Neural cell (in vitro differentiated cells): ENCODE data around the gene ITM2B. TPM values are rescaled to one million over a fixed set of nuclear protein-coding genes. Genes with fewer than 3 reads are reported as not detected.
"Not testable (repeated sequence)": the region's sequence is repeated elsewhere in the genome, so short reads cannot be mapped to it uniquely, and the experiment has no call there.

Source experiments
- H2AFZ ChIP-seq: fragments of 200-600, 300-800 bp; sonication (generic), shearing (Covaris generic); 2 replicates; pipeline ENCODE4 v1.6.0; 2014; ENCODE audit warnings: low read depth, mild to moderate bottlenecking, antibody characterized with exemption, low read length, moderate library complexity
- H3F3A ChIP-seq: fragments of 200-600 bp; shearing (Covaris generic); 2 replicates; pipeline ENCODE4 v1.6.1; 2016; ENCODE audit warnings: mild to moderate bottlenecking, moderate library complexity, mixed read lengths, antibody characterized with exemption, low read length; ENCODE audit not compliant: insufficient read depth, poor library complexity, severe bottlenecking
- H3K27ac ChIP-seq: fragments of 200-600, 300-800 bp; sonication (generic), shearing (Covaris generic); 2 replicates; pipeline ENCODE4 v1.5.1; 2014; ENCODE audit warnings: mild to moderate bottlenecking, low read length, moderate library complexity
- H3K27me3 ChIP-seq: fragments of 300-800, 200-600 bp; sonication (generic), shearing (Covaris generic); 2 replicates; pipeline ENCODE4 v1.6.0; 2014; ENCODE audit warnings: mild to moderate bottlenecking, low read depth, low read length, moderate library complexity; ENCODE audit not compliant: insufficient read depth
- H3K36me3 ChIP-seq: fragments of 300-800, 200-600 bp; sonication (generic), shearing (Covaris generic); 2 replicates; pipeline ENCODE4 v1.5.1; 2014; ENCODE audit warnings: mild to moderate bottlenecking, antibody characterized with exemption, low read length, moderate library complexity; ENCODE audit not compliant: insufficient read depth
- H3K4me2 ChIP-seq: fragments of 300-800, 200-600 bp; sonication (generic), shearing (Covaris generic); 2 replicates; pipeline ENCODE4 v1.6.0; 2014; ENCODE audit warnings: mild to moderate bottlenecking, low read length
- H3K4me3 ChIP-seq: fragments of 300-800, 200-600 bp; sonication (generic), shearing (Covaris generic); 2 replicates; pipeline ENCODE4 v1.5.1; 2014; ENCODE audit warnings: mild to moderate bottlenecking, low read length, moderate library complexity
- H3K79me2 ChIP-seq: fragments of 200-600 bp; shearing (Covaris generic); replicated peaks from 2 replicates; pipeline ENCODE4 v1.6.0; 2014; ENCODE audit warnings: mild to moderate bottlenecking, low read length, moderate library complexity; ENCODE audit not compliant: insufficient read depth
- H3K9ac ChIP-seq: fragments of 300-800, 200-600 bp; sonication (generic), shearing (Covaris generic); 2 replicates; pipeline ENCODE4 v1.6.1; 2016; ENCODE audit warnings: mild to moderate bottlenecking, low read length, mixed read lengths
- H3K9me2 ChIP-seq: fragments of 200-600 bp; shearing (Covaris generic); 2 replicates; pipeline ENCODE4 v1.6.1; 2016; ENCODE audit warnings: mild to moderate bottlenecking, low read length, mixed read lengths; ENCODE audit not compliant: insufficient read depth
- H3K9me3 ChIP-seq: fragments of 200-600, 300-800 bp; sonication (generic), shearing (Covaris generic); 2 replicates; pipeline ENCODE4 v1.6.1; 2016; ENCODE audit warnings: mild to moderate bottlenecking, mixed run types, low read length, moderate library complexity, mixed read lengths
- H4K20me1 ChIP-seq: fragments of 200-600 bp; shearing (Covaris generic); 2 replicates; pipeline ENCODE4 v1.6.1; 2016; ENCODE audit warnings: mild to moderate bottlenecking, mixed run types; ENCODE audit not compliant: insufficient read depth
- EP300 ChIP-seq: fragments of 450-650 bp; conservative IDR thresholded peaks from 2 replicates; pipeline ENCODE4 v1.6.1; 2014; ENCODE audit warnings: antibody characterized with exemption, mild to moderate bottlenecking, moderate library complexity; ENCODE audit not compliant: poor library complexity, severe bottlenecking
- EZH2 ChIP-seq: fragments of 200-600, 300-800 bp; shearing (Covaris generic), sonication (generic); IDR thresholded peaks from 2 replicates; pipeline ENCODE4 v1.6.1; 2014; ENCODE audit warnings: antibody characterized with exemption, low read length, borderline replicate concordance, mild to moderate bottlenecking; ENCODE audit not compliant: insufficient read depth, poor library complexity, severe bottlenecking
- MXI1 ChIP-seq: fragments of 450-650 bp; conservative IDR thresholded peaks from 2 replicates; pipeline ENCODE4 v1.6.1; 2014; ENCODE audit warnings: antibody characterized with exemption, mild to moderate bottlenecking; ENCODE audit not compliant: poor library complexity, severe bottlenecking
- POLR2AphosphoS5 ChIP-seq: IDR thresholded peaks from 2 replicates; pipeline ENCODE4 v1.6.1; 2012
- RAD21 ChIP-seq: fragments of 450-650 bp; conservative IDR thresholded peaks from 2 replicates; pipeline ENCODE4 v1.6.1; 2014; ENCODE audit warnings: antibody characterized with exemption, mild to moderate bottlenecking, moderate library complexity
- SMC3 ChIP-seq: fragments of 450-650 bp; conservative IDR thresholded peaks from 2 replicates; pipeline ENCODE4 v1.6.1; 2014; ENCODE audit warnings: antibody characterized with exemption, mild to moderate bottlenecking, moderate library complexity; ENCODE audit not compliant: poor library complexity
- TAF1 ChIP-seq: IDR thresholded peaks from 2 replicates; pipeline ENCODE4 v1.6.1; 2012; ENCODE audit warnings: low read depth
- polyA plus RNA-seq: library from polyadenylated mRNA; depleted of rRNA; stranded (reverse); fragments of >200 nt; gene quantifications from 2 replicates; pipeline ENCODE4 v1.2.3, GENCODE V29; 2014
- TF ChIP-seq, protein P1 (sequence below): IDR thresholded peaks from 2 replicates; pipeline ENCODE4 v1.6.1; 2012; ENCODE audit warnings: borderline replicate concordance
- TF ChIP-seq, protein P2 (sequence below): fragments of 450-650 bp; IDR thresholded peaks from 2 replicates; pipeline ENCODE4 v1.5.1; 2014; ENCODE audit warnings: antibody characterized with exemption, mild to moderate bottlenecking, moderate library complexity; ENCODE audit not compliant: poor library complexity, severe bottlenecking

Gene ITM2B
- polyA plus RNA-seq, 1 donor from 2014 or later, result 275 TPM

DNA sequence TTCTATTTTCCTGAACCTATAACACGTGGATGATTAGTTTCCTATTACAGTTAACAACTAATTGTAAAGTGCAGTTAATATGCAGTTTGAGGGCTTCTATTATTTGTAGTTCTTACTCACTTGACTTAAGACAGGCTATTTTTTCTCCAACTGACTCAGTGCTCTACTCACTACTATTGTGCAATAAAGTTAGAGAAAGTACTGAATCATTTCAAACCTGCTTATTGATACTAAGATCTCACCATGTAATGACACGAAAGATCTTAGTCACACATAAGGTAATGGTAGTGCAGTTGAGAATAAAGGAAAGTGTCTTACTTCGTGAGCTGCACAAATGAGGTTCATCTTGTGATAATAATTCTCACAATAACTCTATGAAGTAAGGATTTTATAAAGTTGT is 22.8 kb upstream of the ITM2B start:
- H3K9me2 ChIP-seq, result no peaks in the 10 kb centered on the region
- H2AFZ ChIP-seq, result no peak overlapping the region
- H3K27me3 ChIP-seq, result no peaks in the 10 kb centered on the region
- no peaks in the 10 kb centered on the region for H3F3A ChIP-seq
- no peak overlapping the region for H3K9ac ChIP-seq
- no peak overlapping the region for H3K4me2 ChIP-seq
- no peaks in the 10 kb centered on the region for H3K36me3 ChIP-seq
- no peaks in the 10 kb centered on the region for H3K9me3 ChIP-seq
- H3K27ac ChIP-seq, result no peak overlapping the region
- no peaks in the 10 kb centered on the region for H3K79me2 ChIP-seq
- H3K4me3 ChIP-seq, result no peak overlapping the region
- TF ChIP-seq EP300, result no peak
- no peak for TF ChIP-seq RAD21
- TF ChIP-seq, protein P1, sequence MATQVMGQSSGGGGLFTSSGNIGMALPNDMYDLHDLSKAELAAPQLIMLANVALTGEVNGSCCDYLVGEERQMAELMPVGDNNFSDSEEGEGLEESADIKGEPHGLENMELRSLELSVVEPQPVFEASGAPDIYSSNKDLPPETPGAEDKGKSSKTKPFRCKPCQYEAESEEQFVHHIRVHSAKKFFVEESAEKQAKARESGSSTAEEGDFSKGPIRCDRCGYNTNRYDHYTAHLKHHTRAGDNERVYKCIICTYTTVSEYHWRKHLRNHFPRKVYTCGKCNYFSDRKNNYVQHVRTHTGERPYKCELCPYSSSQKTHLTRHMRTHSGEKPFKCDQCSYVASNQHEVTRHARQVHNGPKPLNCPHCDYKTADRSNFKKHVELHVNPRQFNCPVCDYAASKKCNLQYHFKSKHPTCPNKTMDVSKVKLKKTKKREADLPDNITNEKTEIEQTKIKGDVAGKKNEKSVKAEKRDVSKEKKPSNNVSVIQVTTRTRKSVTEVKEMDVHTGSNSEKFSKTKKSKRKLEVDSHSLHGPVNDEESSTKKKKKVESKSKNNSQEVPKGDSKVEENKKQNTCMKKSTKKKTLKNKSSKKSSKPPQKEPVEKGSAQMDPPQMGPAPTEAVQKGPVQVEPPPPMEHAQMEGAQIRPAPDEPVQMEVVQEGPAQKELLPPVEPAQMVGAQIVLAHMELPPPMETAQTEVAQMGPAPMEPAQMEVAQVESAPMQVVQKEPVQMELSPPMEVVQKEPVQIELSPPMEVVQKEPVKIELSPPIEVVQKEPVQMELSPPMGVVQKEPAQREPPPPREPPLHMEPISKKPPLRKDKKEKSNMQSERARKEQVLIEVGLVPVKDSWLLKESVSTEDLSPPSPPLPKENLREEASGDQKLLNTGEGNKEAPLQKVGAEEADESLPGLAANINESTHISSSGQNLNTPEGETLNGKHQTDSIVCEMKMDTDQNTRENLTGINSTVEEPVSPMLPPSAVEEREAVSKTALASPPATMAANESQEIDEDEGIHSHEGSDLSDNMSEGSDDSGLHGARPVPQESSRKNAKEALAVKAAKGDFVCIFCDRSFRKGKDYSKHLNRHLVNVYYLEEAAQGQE, result no peak
- TF ChIP-seq MXI1, result no peak
- no peak for TF ChIP-seq SMC3
- H4K20me1 ChIP-seq, result no peaks in the 10 kb centered on the region

DNA sequence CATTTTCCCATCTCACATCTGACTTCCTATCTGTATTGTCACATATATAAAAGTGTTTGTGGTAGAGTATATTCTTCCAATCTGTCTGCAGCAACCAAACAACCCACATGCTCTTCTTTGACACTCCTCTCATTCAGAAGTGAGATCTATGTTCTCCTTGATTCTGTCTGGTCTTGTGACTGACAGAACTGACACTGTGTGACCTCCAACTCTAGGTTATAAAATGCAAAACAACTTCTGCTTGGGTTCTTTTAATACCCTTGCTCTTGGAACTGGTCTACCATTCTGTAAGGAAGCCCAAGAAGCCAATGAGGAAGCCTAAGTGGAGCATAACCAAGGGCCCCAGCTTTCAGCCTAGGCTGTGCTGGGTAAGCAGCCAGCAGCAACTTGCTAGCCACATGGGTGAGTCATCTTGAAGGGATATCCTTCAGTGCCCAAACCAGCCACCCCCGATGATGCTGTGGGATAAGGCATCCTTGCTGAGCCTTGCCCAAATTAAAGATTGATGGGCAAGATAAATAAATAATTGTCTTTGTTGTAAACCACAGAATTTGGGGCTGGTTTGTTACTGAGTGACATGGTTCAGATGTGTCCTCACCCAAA is 18.4 kb upstream of the ITM2B start:
- H3K9me2 ChIP-seq, result no peaks in the 10 kb centered on the region
- H3K4me2 ChIP-seq, result no peak overlapping the region
- no peak overlapping the region for H2AFZ ChIP-seq
- H3K9ac ChIP-seq, result no peak overlapping the region
- H3K9me3 ChIP-seq, result no peaks in the 10 kb centered on the region
- TF ChIP-seq RAD21 (no peak), EZH2 (no peak), POLR2AphosphoS5 (no peak), EP300 (no peak), MXI1 (no peak), TAF1 (no peak), SMC3 (no peak)
- TF ChIP-seq, protein P2, sequence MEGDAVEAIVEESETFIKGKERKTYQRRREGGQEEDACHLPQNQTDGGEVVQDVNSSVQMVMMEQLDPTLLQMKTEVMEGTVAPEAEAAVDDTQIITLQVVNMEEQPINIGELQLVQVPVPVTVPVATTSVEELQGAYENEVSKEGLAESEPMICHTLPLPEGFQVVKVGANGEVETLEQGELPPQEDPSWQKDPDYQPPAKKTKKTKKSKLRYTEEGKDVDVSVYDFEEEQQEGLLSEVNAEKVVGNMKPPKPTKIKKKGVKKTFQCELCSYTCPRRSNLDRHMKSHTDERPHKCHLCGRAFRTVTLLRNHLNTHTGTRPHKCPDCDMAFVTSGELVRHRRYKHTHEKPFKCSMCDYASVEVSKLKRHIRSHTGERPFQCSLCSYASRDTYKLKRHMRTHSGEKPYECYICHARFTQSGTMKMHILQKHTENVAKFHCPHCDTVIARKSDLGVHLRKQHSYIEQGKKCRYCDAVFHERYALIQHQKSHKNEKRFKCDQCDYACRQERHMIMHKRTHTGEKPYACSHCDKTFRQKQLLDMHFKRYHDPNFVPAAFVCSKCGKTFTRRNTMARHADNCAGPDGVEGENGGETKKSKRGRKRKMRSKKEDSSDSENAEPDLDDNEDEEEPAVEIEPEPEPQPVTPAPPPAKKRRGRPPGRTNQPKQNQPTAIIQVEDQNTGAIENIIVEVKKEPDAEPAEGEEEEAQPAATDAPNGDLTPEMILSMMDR, result no peak
- H3K79me2 ChIP-seq, result no peaks in the 10 kb centered on the region
- no peaks in the 10 kb centered on the region for H3K36me3 ChIP-seq
- H3K27me3 ChIP-seq, result no peaks in the 10 kb centered on the region
- H4K20me1 ChIP-seq, result no peaks in the 10 kb centered on the region
- no peak overlapping the region for H3K27ac ChIP-seq
- no peak overlapping the region for H3K4me3 ChIP-seq
- no peaks in the 10 kb centered on the region for H3F3A ChIP-seq

DNA sequence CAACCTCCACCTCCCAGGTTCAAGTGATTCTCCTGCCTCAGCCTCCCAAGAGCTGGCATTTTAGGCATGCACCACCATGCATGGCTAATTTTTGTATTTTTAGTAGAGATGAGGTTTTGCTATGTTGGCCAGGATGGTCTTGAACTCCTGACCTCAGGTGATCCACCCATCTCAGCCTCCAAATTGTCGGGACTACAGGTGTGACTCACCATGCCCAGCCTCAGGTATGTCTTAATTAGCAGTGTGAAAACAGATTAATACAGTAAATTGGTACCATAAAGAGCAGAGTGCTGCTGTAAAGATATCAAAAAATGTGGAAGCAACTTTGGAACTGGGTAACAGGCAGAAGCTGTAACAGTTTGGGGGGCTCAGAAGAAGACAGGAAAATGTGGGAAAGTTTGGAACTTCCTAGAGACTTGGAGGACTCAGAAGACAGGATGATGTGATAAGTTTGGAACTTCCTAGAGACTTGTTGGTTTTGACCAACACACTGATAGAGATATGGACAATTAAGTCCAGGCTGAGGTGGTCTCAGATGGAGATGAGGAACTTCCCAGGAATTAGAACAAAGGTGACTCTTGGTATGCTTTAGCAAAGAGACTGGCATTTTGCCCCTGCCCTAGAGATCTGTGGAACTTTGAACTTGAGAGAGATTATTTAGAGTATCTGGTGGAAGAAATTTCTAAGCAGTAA is 17.3 kb upstream of the ITM2B start:
- not testable (repeated sequence) for H3K9ac ChIP-seq, H4K20me1 ChIP-seq, H3K79me2 ChIP-seq, H2AFZ ChIP-seq, H3K36me3 ChIP-seq, H3K4me3 ChIP-seq, H3K27me3 ChIP-seq, H3F3A ChIP-seq, H3K4me2 ChIP-seq, H3K27ac ChIP-seq, H3K9me3 ChIP-seq, H3K9me2 ChIP-seq
